Measurements from ENCODE around the gene SLC16A4.

DNA sequence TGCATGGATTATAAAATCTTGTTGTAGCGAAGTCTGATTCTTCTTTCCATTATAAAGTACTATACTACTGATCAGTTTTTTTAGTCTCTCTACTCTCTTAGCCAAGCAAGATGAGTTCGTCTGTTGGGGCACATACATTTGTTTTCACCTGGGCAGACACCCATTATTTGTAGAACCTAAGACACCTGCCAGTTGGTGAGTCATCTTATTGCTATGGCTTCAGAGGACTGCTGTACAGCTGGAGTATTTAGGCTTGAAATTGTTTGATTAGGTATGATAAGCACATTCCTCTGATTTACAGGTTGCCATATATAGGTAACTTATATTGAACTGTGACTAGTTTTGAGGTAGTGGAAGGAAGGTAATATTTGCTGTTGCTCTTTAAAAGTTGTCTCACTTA, 34.4 kb downstream of the SLC16A4 start:
- TF ChIP-seq FOXJ3 (CRISPR knock-in tag; IDR thresholded peaks at IDR 0.05; ENCODE audit: borderline replicate concordance) (no peak), ZBTB21 (CRISPR knock-in tag; IDR thresholded peaks at IDR 0.05; ENCODE audit: borderline replicate concordance) (no peak), FOXP1 (CRISPR knock-in tag; IDR thresholded peaks at IDR 0.05; ENCODE audit: borderline replicate concordance) (no peak), ETV6 (CRISPR knock-in tag; IDR thresholded peaks at IDR 0.05) (no peak), NR1H2 (CRISPR knock-in tag; IDR thresholded peaks at IDR 0.05) (no peak), RORB (CRISPR knock-in tag; IDR thresholded peaks at IDR 0.05) (no peak)
- TF ChIP-seq, protein P1, sequence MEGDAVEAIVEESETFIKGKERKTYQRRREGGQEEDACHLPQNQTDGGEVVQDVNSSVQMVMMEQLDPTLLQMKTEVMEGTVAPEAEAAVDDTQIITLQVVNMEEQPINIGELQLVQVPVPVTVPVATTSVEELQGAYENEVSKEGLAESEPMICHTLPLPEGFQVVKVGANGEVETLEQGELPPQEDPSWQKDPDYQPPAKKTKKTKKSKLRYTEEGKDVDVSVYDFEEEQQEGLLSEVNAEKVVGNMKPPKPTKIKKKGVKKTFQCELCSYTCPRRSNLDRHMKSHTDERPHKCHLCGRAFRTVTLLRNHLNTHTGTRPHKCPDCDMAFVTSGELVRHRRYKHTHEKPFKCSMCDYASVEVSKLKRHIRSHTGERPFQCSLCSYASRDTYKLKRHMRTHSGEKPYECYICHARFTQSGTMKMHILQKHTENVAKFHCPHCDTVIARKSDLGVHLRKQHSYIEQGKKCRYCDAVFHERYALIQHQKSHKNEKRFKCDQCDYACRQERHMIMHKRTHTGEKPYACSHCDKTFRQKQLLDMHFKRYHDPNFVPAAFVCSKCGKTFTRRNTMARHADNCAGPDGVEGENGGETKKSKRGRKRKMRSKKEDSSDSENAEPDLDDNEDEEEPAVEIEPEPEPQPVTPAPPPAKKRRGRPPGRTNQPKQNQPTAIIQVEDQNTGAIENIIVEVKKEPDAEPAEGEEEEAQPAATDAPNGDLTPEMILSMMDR (IDR thresholded peaks at IDR 0.05) = no peak
- TF ChIP-seq, protein P2, sequence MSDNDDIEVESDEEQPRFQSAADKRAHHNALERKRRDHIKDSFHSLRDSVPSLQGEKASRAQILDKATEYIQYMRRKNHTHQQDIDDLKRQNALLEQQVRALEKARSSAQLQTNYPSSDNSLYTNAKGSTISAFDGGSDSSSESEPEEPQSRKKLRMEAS (CRISPR knock-in tag; IDR thresholded peaks at IDR 0.05) = no peak
- TF ChIP-seq, protein P3, sequence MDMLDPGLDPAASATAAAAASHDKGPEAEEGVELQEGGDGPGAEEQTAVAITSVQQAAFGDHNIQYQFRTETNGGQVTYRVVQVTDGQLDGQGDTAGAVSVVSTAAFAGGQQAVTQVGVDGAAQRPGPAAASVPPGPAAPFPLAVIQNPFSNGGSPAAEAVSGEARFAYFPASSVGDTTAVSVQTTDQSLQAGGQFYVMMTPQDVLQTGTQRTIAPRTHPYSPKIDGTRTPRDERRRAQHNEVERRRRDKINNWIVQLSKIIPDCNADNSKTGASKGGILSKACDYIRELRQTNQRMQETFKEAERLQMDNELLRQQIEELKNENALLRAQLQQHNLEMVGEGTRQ (CRISPR knock-in tag; IDR thresholded peaks at IDR 0.05) = no peak
- TF ChIP-seq, protein P4, sequence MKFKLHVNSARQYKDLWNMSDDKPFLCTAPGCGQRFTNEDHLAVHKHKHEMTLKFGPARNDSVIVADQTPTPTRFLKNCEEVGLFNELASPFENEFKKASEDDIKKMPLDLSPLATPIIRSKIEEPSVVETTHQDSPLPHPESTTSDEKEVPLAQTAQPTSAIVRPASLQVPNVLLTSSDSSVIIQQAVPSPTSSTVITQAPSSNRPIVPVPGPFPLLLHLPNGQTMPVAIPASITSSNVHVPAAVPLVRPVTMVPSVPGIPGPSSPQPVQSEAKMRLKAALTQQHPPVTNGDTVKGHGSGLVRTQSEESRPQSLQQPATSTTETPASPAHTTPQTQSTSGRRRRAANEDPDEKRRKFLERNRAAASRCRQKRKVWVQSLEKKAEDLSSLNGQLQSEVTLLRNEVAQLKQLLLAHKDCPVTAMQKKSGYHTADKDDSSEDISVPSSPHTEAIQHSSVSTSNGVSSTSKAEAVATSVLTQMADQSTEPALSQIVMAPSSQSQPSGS (CRISPR knock-in tag; IDR thresholded peaks at IDR 0.05; ENCODE audit: borderline replicate concordance, low read depth) = no peak
- TF ChIP-seq, protein P5, sequence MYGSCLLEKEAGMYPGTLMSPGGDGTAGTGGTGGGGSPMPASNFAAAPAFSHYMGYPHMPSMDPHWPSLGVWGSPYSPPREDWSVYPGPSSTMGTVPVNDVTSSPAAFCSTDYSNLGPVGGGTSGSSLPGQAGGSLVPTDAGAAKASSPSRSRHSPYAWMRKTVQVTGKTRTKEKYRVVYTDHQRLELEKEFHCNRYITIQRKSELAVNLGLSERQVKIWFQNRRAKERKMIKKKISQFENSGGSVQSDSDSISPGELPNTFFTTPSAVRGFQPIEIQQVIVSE (CRISPR knock-in tag; IDR thresholded peaks at IDR 0.05; ENCODE audit: borderline replicate concordance) = no peak
- TF ChIP-seq, protein P6, sequence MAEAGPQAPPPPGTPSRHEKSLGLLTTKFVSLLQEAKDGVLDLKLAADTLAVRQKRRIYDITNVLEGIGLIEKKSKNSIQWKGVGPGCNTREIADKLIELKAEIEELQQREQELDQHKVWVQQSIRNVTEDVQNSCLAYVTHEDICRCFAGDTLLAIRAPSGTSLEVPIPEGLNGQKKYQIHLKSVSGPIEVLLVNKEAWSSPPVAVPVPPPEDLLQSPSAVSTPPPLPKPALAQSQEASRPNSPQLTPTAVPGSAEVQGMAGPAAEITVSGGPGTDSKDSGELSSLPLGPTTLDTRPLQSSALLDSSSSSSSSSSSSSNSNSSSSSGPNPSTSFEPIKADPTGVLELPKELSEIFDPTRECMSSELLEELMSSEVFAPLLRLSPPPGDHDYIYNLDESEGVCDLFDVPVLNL (CRISPR knock-in tag; IDR thresholded peaks at IDR 0.05; ENCODE audit: borderline replicate concordance, low read depth) = no peak
